Medulla oblongata (tissue), 1 donor: ENCODE data around the gene COX19.

Experiments used
- DNase-seq: peaks from one replicate; pipeline ENCODE4 v3.0.0-alpha.2; 2015; ENCODE audit errors: extremely low spot score

COX19 gene

GRCh38 chr7:974820-975681, at the start of gene COX19:
TSS of gene COX19 (minus strand) at chr7:975549. CDS start at chr7:975509, 40 bp downstream.
- DNase-seq: peak; percentile 74

GRCh38 chr7:1024331-1024841, 49.0 kb upstream of the COX19 start:
- DNase-seq: no peak

GRCh38 chr7:1022801-1023465, 47.6 kb upstream of the COX19 start:
- DNase-seq: no peak

- DNase-seq: no peak
Measured at GRCh38 chr7:1022356-1022755, 47.0 kb upstream of the COX19 start.

GRCh38 chr7:1021931-1022330, 46.6 kb upstream of the COX19 start:
- no peak for DNase-seq

GRCh38 chr7:1021366-1021765, 46.0 kb upstream of the COX19 start:
- no peak for DNase-seq

- DNase-seq: no peak
Measured at GRCh38 chr7:1020849-1021251, 45.5 kb upstream of the COX19 start.

GRCh38 chr7:1019789-1020610, 44.7 kb upstream of the COX19 start:
- DNase-seq: no peak

GRCh38 chr7:1019255-1019785, 44.0 kb upstream of the COX19 start:
- no peak for DNase-seq

GRCh38 chr7:1018334-1018695, 43.0 kb upstream of the COX19 start:
- DNase-seq: no peak

- no peak for DNase-seq
Measured at GRCh38 chr7:1017586-1018333, 42.4 kb upstream of the COX19 start.

GRCh38 chr7:1016577-1017531, 41.5 kb upstream of the COX19 start:
- DNase-seq: no peak

- DNase-seq: no peak
Measured at GRCh38 chr7:1015196-1016121, 40.1 kb upstream of the COX19 start.

GRCh38 chr7:1014681-1015080, 39.3 kb upstream of the COX19 start:
- DNase-seq: no peak

GRCh38 chr7:1013581-1013980, 38.2 kb upstream of the COX19 start:
- DNase-seq: no peak

- DNase-seq: no peak
Measured at GRCh38 chr7:1012716-1013095, 37.4 kb upstream of the COX19 start.

- DNase-seq: no peak
Measured at GRCh38 chr7:1012004-1012715, 36.8 kb upstream of the COX19 start.

GRCh38 chr7:1011297-1012003, 36.1 kb upstream of the COX19 start:
- no peak for DNase-seq
